HepG2 (cell line): ENCODE measurements around the gene SEC14L1. TPM values are rescaled to one million over a fixed set of nuclear protein-coding genes. Genes with fewer than 3 reads are reported as not detected.

Source experiments
- BRF2 ChIP-seq: sonication (generic); formaldehyde crosslinking; IDR thresholded peaks from 2 replicates; pipeline ENCODE4 v1.8.1; 2022; ENCODE audit warnings: mild to moderate bottlenecking, missing genetic modification reagents
- CSRNP2 ChIP-seq: sonication (generic); formaldehyde crosslinking; conservative IDR thresholded peaks from 2 replicates; pipeline ENCODE4 v1.8.0; 2022; ENCODE audit warnings: low read depth, missing genetic modification reagents
- DNMT3B ChIP-seq: conservative IDR thresholded peaks from 2 replicates; pipeline ENCODE4 v1.6.1; 2016; ENCODE audit warnings: missing biosample characterization, control low read depth
- E2F5 ChIP-seq: sonication (generic); formaldehyde crosslinking; conservative IDR thresholded peaks from 2 replicates; pipeline ENCODE4 v1.4.0; 2020; ENCODE audit warnings: missing genetic modification reagents
- ETS1 ChIP-seq: sonication (generic); formaldehyde crosslinking; IDR thresholded peaks from 2 replicates; pipeline ENCODE4 v1.4.0; 2020; ENCODE audit warnings: missing genetic modification reagents
- FOXA3 ChIP-seq: IDR thresholded peaks from 2 replicates; pipeline ENCODE4 v1.6.1; 2016; ENCODE audit warnings: missing genetic modification reagents, missing compliant biosample characterization
- GABPB1 ChIP-seq: IDR thresholded peaks from 2 replicates; pipeline ENCODE4 v1.6.1; 2016; ENCODE audit warnings: mild to moderate bottlenecking, missing genetic modification reagents, moderate library complexity, missing compliant biosample characterization
- PLSCR1 ChIP-seq: sonication (generic); formaldehyde crosslinking; IDR thresholded peaks from 2 replicates; pipeline ENCODE4 v1.5.0; 2020; ENCODE audit warnings: missing genetic modification reagents, mild to moderate bottlenecking, borderline replicate concordance
- SIN3B ChIP-seq: fragments of 150-350 bp; IDR thresholded peaks from 2 replicates; pipeline ENCODE4 v1.6.1; 2014; ENCODE audit warnings: low read length
- ZBTB44 ChIP-seq: sonication (generic); formaldehyde crosslinking; IDR thresholded peaks from 2 replicates; pipeline ENCODE4 v1.4.0; 2020; ENCODE audit warnings: missing genetic modification reagents
- ZNF33B ChIP-seq: sonication (generic); formaldehyde crosslinking; IDR thresholded peaks from 2 replicates; pipeline ENCODE4 v1.5.1; 2020; ENCODE audit warnings: mild to moderate bottlenecking, missing genetic modification reagents
- ZNF567 ChIP-seq: sonication (generic); formaldehyde crosslinking; IDR thresholded peaks from 2 replicates; pipeline ENCODE4 v1.8.1; 2023; ENCODE audit warnings: mild to moderate bottlenecking, missing genetic modification reagents, borderline replicate concordance
- ZNF780A ChIP-seq: sonication (generic); formaldehyde crosslinking; IDR thresholded peaks from 2 replicates; pipeline ENCODE4 v1.8.0; 2022; ENCODE audit warnings: mild to moderate bottlenecking, missing genetic modification reagents, moderate library complexity
- polyA plus RNA-seq, 8 experiments: library from polyadenylated mRNA; depleted of rRNA in 3 of 8; stranded (reverse) in 7 of 8; unstranded in 1 of 8; fragments of >200 nt; fragmentation: Illumina TruSeq in 4 of 8; extraction: Trizol in 4 of 8; gene quantifications; 2 replicates each; pipeline versions ENCODE4 v1.2.1 to v1.2.3, GENCODE V29; 2011 to 2016; ENCODE audit warnings: low read depth in 4 of 8, missing spikeins in 1 of 8, mixed read lengths in 1 of 8; ENCODE audit not compliant: insufficient read depth in 1 of 8
- total RNA-seq, 5 experiments: library from RNA; depleted of rRNA; stranded (reverse); fragments of >200 nt; fragmentation: Illumina TruSeq; extraction: Trizol; gene quantifications; 2 replicates each; pipeline ENCODE4 v1.2.3, GENCODE V29; 2016; ENCODE audit warnings: low read depth in 1 of 5

SEC14L1 gene
- total and polyA plus RNA-seq, 2 of the 13 experiments (the other 11 are each of a cell fraction or from before 2014, with no cell fraction given), result 26.3 to 43.9 TPM

GRCh38 chr17:77140166-77140877, 447 bp upstream of the SEC14L1 start (continued):
- TF ChIP-seq ETS1 (CRISPR knock-in tag), result 0 out of 2 replicates have a peak, but pooled peaks have one; percentile 56
- TF ChIP-seq PLSCR1 (CRISPR knock-in tag), result no peak
- peak; percentile 26; the same call in 1 of the 2 replicates for TF ChIP-seq DNMT3B
- peak; percentile 65 for TF ChIP-seq FOXA3
- TF ChIP-seq E2F5 (CRISPR knock-in tag), result peak; percentile 86
- peak; percentile 67; the same call in 1 of the 2 replicates for TF ChIP-seq BRF2 (CRISPR knock-in tag)
- TF ChIP-seq SIN3B, result no peak
- TF ChIP-seq GABPB1 (CRISPR knock-in tag), result peak; percentile 82
- no peak for TF ChIP-seq CSRNP2 (CRISPR knock-in tag)
- TF ChIP-seq ZNF780A (CRISPR knock-in tag), result no peak
- TF ChIP-seq ZBTB44 (CRISPR knock-in tag), result no peak
- no peak for TF ChIP-seq ZNF567 (CRISPR knock-in tag)
- TF ChIP-seq ZNF33B (CRISPR knock-in tag), result peak; percentile 75; the same call in 1 of the 2 replicates
